Measurements from ENCODE around the gene PRR19. TPM values are rescaled to one million over a fixed set of nuclear protein-coding genes. Genes with fewer than 3 reads are reported as not detected.
"Not testable (repeated sequence)": the region's sequence is repeated elsewhere in the genome, so short reads cannot be mapped to it uniquely, and the experiment has no call there.

Gene PRR19
- polyA plus RNA-seq, 4 donors: 1.4 to 2.9 (median 2.1) TPM

- DNase-seq (ENCODE audit: low read depth in 4 of 4, low spot score in 2 of 4): not testable (repeated sequence)
These were observed 38.0 kb downstream of the PRR19 start for GRCh38 chr19:42339922-42340321.

GRCh38 chr19:42343344-42344110 lies 41.6 kb downstream of the PRR19 start:
- no peak for DNase-seq (ENCODE audit: low read depth in 4 of 4, low spot score in 2 of 4)

- no peak for DNase-seq (ENCODE audit: low read depth in 4 of 4, low spot score in 2 of 4)
These were observed 42.5 kb downstream of the PRR19 start for GRCh38 chr19:42344336-42344893.

- no peak for DNase-seq (ENCODE audit: low read depth in 4 of 4, low spot score in 2 of 4)
These were observed 43.4 kb downstream of the PRR19 start for GRCh38 chr19:42345191-42345812.

GRCh38 chr19:42348211-42348610 lies 46.3 kb downstream of the PRR19 start:
- no peak for DNase-seq (ENCODE audit: low read depth in 4 of 4, low spot score in 2 of 4)

- DNase-seq (ENCODE audit: low read depth in 4 of 4, low spot score in 2 of 4): no peak
These were observed 47.6 kb downstream of the PRR19 start for GRCh38 chr19:42349378-42350107.

GRCh38 chr19:42350417-42350816 lies 48.5 kb downstream of the PRR19 start:
- DNase-seq (ENCODE audit: low read depth in 4 of 4, low spot score in 2 of 4): no peak

- no peak for DNase-seq (ENCODE audit: low read depth in 4 of 4, low spot score in 2 of 4)
These were observed 49.3 kb downstream of the PRR19 start for GRCh38 chr19:42351079-42351735.

GRCh38 chr19:42352301-42353259 lies 50.6 kb downstream of the PRR19 start:
- peak in 2 of 4 donors; percentile 7 to 10 for DNase-seq (ENCODE audit: low read depth in 4 of 4, low spot score in 2 of 4)

GRCh38 chr19:42353341-42354015 lies 51.5 kb downstream of the PRR19 start:
- DNase-seq (ENCODE audit: low read depth in 4 of 4, low spot score in 2 of 4): no peak

GRCh38 chr19:42355896-42356295 lies 54.0 kb downstream of the PRR19 start:
- no peak for DNase-seq (ENCODE audit: low read depth in 4 of 4, low spot score in 2 of 4)

GRCh38 chr19:42356686-42357085 lies 54.8 kb downstream of the PRR19 start:
- DNase-seq (ENCODE audit: low read depth in 4 of 4, low spot score in 2 of 4): no peak

- DNase-seq (ENCODE audit: low read depth in 4 of 4, low spot score in 2 of 4): no peak
These were observed 55.4 kb downstream of the PRR19 start for GRCh38 chr19:42357290-42357689.

Other genes with a start within 250 kb of the PRR19 start
- gene GRIK5, start 231.9 kb upstream of the PRR19 start, polyA plus RNA-seq (ENCODE audit: insufficient read length in 4 of 4): 10 to 100 TPM; 20.3 to 33.9 (median 25.9) TPM
- 10 to 100 TPM; 12.7 to 20.2 (median 16.8) TPM for gene ZNF574, start 226.0 kb upstream of the PRR19 start, polyA plus RNA-seq (ENCODE audit: insufficient read length in 4 of 4)
- gene POU2F2, start 169.7 kb upstream of the PRR19 start, polyA plus RNA-seq (ENCODE audit: insufficient read length in 4 of 4): under 1 TPM; 0.81 to 0.95 (median 0.91) TPM
- gene DEDD2, start 84.5 kb upstream of the PRR19 start, polyA plus RNA-seq (ENCODE audit: insufficient read length in 4 of 4): 10 to 100 TPM; 22.6 to 36.7 (median 28.8) TPM
- gene ZNF526, start 81.8 kb upstream of the PRR19 start, polyA plus RNA-seq (ENCODE audit: insufficient read length in 4 of 4): 1 to 10 TPM; 7.4 to 9.7 (median 8.3) TPM
- gene GSK3A, start 59.5 kb upstream of the PRR19 start, polyA plus RNA-seq (ENCODE audit: insufficient read length in 4 of 4): 10 to 100 TPM; 66.0 to 89.0 (median 73.6) TPM
- 10 to 100 TPM; 52.0 to 92.6 (median 77.4) TPM for gene ERF, start 47.0 kb upstream of the PRR19 start, polyA plus RNA-seq (ENCODE audit: insufficient read length in 4 of 4)
- gene CIC, start 32.9 kb upstream of the PRR19 start, polyA plus RNA-seq (ENCODE audit: insufficient read length in 4 of 4): 10 to 100 TPM; 35.5 to 77.9 (median 61.9) TPM
- 100 to 1,000 TPM in 1 of 4 donors, 10 to 100 TPM in 3; 66.3 to 106 (median 86.4) TPM for gene PAFAH1B3, start 492 bp downstream of the PRR19 start, polyA plus RNA-seq (ENCODE audit: insufficient read length in 4 of 4)
- gene TMEM145, start 11.2 kb downstream of the PRR19 start, polyA plus RNA-seq (ENCODE audit: insufficient read length in 4 of 4): 1 to 10 TPM in 1 of 4 donors, under 1 TPM in 3; 0.75 to 1.2 (median 0.90) TPM
- 10 to 100 TPM; 35.3 to 49.2 (median 40.7) TPM for gene MEGF8, start 23.5 kb downstream of the PRR19 start, polyA plus RNA-seq (ENCODE audit: insufficient read length in 4 of 4)
- 1 to 10 TPM; 1.1 to 2.3 (median 1.8) TPM for gene CNFN, start 88.2 kb downstream of the PRR19 start, polyA plus RNA-seq (ENCODE audit: insufficient read length in 4 of 4)
- 10 to 100 TPM in 3 of 4 donors, 1 to 10 TPM in 1; 9.6 to 17.1 (median 13.2) TPM for gene LIPE, start 125.3 kb downstream of the PRR19 start, polyA plus RNA-seq (ENCODE audit: insufficient read length in 4 of 4)
- gene CXCL17, start 140.8 kb downstream of the PRR19 start, polyA plus RNA-seq (ENCODE audit: insufficient read length in 4 of 4): under 1 TPM in 3 of 4 donors, not detected in 1; 0.16 to 0.24 (median 0.20) TPM
- 10 to 100 TPM; 10.0 to 15.3 (median 12.8) TPM for gene CEACAM1, start 226.3 kb downstream of the PRR19 start, polyA plus RNA-seq (ENCODE audit: insufficient read length in 4 of 4)

All from left renal cortex interstitium (tissue), 4 donors.